T-helper 9 cell (primary cell): ENCODE data around the gene LRRC43.
"Not testable (repeated sequence)": the region's sequence is repeated elsewhere in the genome, so short reads cannot be mapped to it uniquely, and the experiment has no call there.

Experiments used
- DNase-seq: peaks from one replicate; pipeline ENCODE4 v3.0.0-alpha.2; 2020

Gene LRRC43

GRCh38 chr12:122158700-122159285 is 24.1 kb upstream of the LRRC43 start:
- DNase-seq = no peak

- DNase-seq = no peak
Observed at GRCh38 chr12:122159882-122160281, 23.0 kb upstream of the LRRC43 start.

DNA sequence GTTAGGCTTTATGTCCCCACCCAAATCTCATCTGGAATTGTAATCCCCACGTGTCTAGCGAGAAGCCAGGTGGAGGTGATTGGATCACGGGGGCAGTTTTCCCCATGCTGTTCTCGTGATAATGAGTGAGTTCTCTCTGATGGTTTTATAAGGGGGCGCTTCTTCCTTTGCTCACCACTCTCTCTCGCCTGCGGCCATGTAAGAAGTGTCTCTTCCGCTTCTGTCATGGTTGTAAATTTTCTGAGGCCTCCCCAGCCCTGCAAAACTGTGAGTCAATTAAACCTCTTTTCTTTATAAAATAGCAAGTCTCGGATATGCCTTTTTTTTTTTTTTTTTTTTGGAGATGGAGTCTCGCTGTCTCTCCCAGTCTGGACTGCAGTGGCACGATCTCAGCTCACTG is 22.2 kb upstream of the LRRC43 start:
- no peak for DNase-seq

- DNase-seq = no peak
Observed at GRCh38 chr12:122161682-122162081, 21.2 kb upstream of the LRRC43 start.

DNA sequence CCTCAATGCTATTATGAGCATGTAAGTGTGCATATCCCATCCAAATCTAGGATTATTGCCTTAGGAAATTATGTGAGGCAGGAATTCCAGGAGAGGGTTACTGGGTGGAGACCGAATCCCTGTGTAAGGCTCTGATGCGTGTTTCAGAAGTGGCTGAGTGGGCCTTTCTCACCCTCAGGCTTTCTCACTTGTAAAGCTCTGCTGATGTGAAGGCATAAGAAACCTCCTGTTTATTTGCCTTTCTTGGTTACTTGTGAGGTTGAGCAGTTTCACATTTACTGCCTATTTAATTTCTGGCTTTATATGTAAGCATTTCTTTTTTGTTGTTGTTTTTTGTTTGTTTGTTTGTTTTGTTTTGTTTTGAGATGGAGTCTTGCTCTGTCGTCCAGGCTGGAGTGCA is 19.9 kb upstream of the LRRC43 start:
- DNase-seq = no peak

DNA sequence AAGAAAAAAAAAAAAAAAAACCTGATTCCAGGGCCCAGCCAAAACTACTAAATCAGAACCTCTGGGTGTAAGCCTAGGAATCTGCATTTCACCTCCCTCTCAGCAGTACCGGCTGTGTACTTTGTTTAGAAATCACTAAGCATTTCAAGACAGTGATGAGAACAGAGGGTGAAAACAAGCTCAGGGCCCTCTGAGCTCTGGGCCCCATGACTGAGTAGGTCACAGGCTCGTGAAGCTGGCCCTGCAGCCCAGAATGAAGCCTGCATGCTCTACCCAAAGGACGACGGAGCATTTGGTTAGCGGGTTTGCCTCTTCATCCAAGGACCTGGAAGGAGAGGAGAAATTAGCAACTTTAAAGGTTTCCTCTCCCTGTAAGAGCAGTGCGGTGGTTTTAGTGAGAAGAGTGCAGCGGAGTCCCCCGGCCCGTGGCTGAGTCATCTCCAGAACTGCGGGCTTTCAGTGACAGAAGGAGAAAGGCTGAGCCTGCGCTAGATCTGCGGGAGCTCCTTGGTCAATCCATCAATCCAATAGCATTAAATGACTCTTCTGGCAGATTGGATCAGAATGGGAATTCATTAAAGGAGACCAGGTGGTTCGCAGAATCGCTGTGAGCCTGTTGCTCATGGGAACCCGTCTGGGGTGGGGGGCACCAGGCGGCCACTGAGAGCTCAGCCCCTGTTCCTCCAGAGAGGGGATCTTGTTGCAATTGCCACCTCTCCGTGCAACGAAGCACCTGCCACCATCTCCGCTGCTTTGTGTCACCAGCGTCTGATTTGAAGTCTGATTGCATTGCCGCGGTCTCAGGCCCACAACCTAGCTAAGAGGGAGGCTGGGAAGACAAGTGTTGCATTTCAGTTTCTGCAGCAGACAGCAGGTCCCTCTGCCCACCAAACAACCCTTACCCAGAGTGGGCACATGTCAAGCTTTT is 16.2 kb upstream of the LRRC43 start:
- DNase-seq = no peak

GRCh38 chr12:122167356-122167925 is 15.5 kb upstream of the LRRC43 start:
- DNase-seq = no peak

DNA sequence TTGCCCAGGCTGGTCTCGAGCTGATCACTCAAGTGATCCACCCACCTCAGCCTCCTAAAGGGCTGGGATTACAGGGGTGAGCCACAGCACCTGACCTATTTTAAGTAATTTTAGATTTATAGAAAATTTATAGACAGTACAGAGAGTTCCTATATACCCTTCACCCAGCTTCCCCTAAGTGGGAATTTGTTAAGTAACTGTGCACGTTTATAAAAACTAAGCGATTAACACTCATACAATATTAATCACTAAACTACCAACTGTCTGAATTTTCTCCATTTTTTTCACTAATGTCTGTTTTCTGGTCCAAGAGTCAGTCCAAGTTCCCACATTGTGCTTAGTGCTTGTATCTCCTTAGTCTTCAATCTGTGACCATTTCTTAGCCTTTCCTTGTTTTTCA is 14.4 kb upstream of the LRRC43 start:
- DNase-seq = no peak

DNA sequence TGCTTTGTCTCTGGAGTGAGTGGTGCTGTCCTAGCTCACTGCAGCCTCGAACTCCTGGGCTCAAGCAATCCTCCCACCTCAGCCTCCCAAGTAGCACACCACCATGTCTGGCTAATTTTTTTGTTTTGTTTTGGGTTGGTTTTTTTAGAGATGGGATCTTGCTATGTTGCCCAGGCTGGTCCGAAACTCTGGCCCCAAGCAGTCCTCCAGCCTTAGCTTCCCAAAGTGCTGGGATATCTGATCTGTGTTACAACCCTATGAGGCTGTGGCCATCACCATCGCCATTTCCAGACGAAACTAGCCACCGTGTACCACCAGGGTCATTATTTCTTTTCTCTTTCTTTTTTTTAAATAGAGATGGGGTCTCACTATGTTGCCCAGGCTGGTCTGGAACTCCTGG is 11.5 kb upstream of the LRRC43 start:
- no peak for DNase-seq

- DNase-seq = no peak
Observed at GRCh38 chr12:122172262-122172939, 10.5 kb upstream of the LRRC43 start.

- DNase-seq = no peak
Observed at GRCh38 chr12:122174155-122174845, 8.6 kb upstream of the LRRC43 start, which contains the start of gene IL31. Gene IL31, minus strand, starts transcription at chr12:122174221. Its CDS starts 49 bp downstream, at chr12:122174172.

GRCh38 chr12:122176473-122176872 is 6.5 kb upstream of the LRRC43 start:
- DNase-seq = not testable (repeated sequence)

DNA sequence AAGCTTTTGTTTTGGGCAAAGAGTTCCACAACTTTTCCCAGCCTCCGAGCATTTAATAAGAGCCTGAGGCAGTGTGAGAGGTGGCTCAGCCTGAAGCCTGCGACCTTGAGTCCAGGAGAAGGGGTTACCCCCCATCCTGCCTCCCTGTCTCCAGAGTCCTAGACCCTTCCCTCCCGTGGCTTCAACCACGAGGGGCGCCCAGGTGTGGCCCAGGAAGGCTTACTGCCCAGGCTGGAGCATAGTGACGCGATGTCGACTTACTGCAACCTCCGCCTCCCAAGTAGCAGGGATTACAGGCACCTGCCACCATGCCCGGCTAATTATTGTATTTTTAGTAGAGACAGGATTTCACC is 641 bp downstream of the LRRC43 start:
- DNase-seq = no peak

GRCh38 chr12:122184517-122184916 is 1.6 kb downstream of the LRRC43 start:
- DNase-seq = no peak

DNA sequence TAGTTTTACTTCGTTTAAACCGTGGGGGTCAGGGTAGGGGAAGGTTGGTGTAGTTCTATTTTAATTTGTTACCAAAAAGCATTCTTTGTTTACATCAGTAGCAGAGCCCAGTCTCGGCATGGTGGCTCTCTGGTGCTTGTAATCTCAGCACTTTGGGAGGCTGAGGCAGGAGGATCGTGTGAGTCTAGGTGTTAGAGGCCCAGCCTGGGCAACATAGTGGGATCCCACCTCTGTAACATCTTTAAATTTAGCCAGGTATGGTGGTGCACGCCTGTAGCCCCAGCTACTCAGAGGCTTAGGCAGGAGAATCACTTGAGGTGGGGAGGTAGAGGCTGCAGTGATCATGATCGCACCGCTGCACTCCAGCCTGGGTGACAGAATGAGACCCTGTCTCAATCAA is 2.2 kb downstream of the LRRC43 start:
- DNase-seq = no peak

GRCh38 chr12:122185494-122186082 is 2.7 kb downstream of the LRRC43 start:
- no peak for DNase-seq

- no peak for DNase-seq
Observed at GRCh38 chr12:122187466-122187865, 4.5 kb downstream of the LRRC43 start.

GRCh38 chr12:122189626-122190475 is 6.9 kb downstream of the LRRC43 start:
- DNase-seq = no peak

DNA sequence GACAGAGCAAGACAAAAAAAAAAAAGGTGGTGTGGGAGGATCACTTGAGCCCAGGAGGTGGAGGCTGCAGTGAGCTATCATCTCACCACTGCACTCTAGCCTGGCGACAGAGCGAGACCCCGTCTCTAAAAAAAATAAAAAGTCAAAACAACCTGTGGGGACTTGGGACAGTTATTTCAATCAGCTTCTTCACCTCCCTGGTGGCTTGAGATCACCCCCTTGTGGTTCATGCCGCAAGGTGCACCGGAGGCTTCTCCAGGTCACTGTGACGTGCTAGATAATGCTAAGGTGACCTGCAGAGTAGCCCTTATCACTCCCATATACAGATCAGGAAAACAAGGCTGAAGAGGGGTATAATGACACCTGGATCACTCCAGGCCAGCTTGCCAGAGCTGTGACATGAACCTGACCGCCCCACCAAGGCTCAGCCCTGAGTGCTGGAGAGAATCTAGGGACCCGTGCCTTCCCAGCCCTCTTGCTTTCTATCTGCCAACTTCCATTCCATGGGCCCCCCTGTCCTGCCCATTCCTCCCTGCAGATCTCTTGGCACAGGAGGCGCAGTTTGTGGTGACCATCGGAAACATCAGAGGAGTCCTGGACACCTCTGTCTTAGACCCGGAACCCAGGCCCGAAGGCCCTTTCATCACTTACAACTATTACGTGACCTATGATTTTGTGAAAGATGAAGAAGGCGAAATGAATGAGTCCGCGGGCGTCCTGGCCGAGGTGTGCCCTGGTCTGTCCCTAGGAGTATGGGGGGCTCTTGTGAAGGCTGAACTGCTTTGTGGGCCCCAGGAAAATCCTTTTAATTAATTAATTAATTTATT is 8.1 kb downstream of the LRRC43 start:
- peak; percentile 32 for DNase-seq

DNA sequence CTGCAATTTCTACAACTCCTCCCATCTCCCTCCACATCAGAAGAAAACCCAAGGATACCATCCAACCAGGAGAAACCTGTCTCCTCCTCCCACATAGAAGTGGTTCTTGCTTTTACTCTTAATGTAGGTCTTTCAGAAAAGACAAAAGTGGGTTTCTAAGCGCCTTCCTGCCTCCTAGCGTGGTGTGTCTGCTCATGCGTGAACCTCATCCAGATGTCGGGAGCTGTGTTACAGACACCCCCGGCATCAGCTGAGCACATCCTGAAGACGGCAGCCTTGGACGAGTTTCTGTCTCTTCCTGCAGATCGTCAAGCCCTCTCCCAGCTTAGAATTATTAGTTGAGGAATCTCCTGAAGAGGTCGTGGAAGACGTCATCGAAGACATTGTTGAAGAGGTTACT is 9.5 kb downstream of the LRRC43 start:
- no peak for DNase-seq
